K562 (cell line): ENCODE measurements around the gene DPH2. TPM values are rescaled to one million over a fixed set of nuclear protein-coding genes. Genes with fewer than 3 reads are reported as not detected.

Source experiments
- E2F6 ChIP-seq, 2 experiments: IDR thresholded peaks; 2 replicates each; pipeline ENCODE4 v1.6.1; 2011; ENCODE audit warnings: borderline replicate concordance in 1 of 2, control low read depth in 1 of 2, low read depth in 1 of 2, low read length in 1 of 2, mild to moderate bottlenecking in 1 of 2, mixed read lengths in 1 of 2, moderate library complexity in 1 of 2; ENCODE audit not compliant: insufficient read depth in 1 of 2, insufficient read length in 1 of 2, poor library complexity in 1 of 2, severe bottlenecking in 1 of 2; ENCODE audit errors: extremely low read depth in 1 of 2
- FOXM1 ChIP-seq, 2 experiments: fragments of 450-650 bp in 1 of 2; sonication (generic) in 1 of 2; formaldehyde crosslinking in 1 of 2; IDR thresholded peaks; 2 replicates each; pipeline versions ENCODE4 v1.6.1 to v1.9.0; 2017 to 2022; ENCODE audit warnings: low read depth in 2 of 2, mild to moderate bottlenecking in 2 of 2, missing genetic modification reagents in 1 of 2, moderate library complexity in 1 of 2
- MAFK ChIP-seq: IDR thresholded peaks from 2 replicates; pipeline ENCODE4 v1.6.1; 2011; ENCODE audit warnings: low read length, improper control_type of control experiment
- MED1 ChIP-seq: sonication (generic); formaldehyde crosslinking; IDR thresholded peaks from 2 replicates; pipeline ENCODE4 v1.8.1; 2023; ENCODE audit warnings: missing genetic modification reagents, borderline replicate concordance
- SFPQ ChIP-seq: fragments of 200-400 bp; formaldehyde crosslinking; IDR thresholded peaks from 2 replicates; pipeline ENCODE4 v1.6.1; 2017; ENCODE audit warnings: mild to moderate bottlenecking, low read depth, low read length, moderate library complexity
- SNIP1 ChIP-seq: fragments of 450-650 bp; IDR thresholded peaks from 2 replicates; pipeline ENCODE4 v1.7.1; 2017; ENCODE audit warnings: low read depth, mild to moderate bottlenecking
- SP1 ChIP-seq: sonication (generic); formaldehyde crosslinking; IDR thresholded peaks from 2 replicates; pipeline ENCODE4 v1.8.1; 2022; ENCODE audit warnings: mild to moderate bottlenecking, missing genetic modification reagents
- TRIM28 ChIP-seq: fragments of 450-650 bp; IDR thresholded peaks from 2 replicates; pipeline ENCODE4 v1.6.1; 2017
- ZNF146 ChIP-seq: IDR thresholded peaks from one replicate; pipeline ENCODE4 v1.6.1; 2018; ENCODE audit warnings: missing compliant biosample characterization; ENCODE audit not compliant: unreplicated experiment
- ZNF318 ChIP-seq, 2 experiments: fragments of 450-650 bp; IDR thresholded peaks; 2 replicates each; pipeline ENCODE4 v1.6.1; 2016; ENCODE audit warnings: mild to moderate bottlenecking in 2 of 2, borderline replicate concordance in 1 of 2, low read depth in 1 of 2, moderate library complexity in 1 of 2
- ZNF444 ChIP-seq: fragments of 250-450 bp; sonication (Bioruptor Pico); IDR thresholded peaks from 2 replicates; pipeline ENCODE4 v1.4.0; 2020; ENCODE audit warnings: mild to moderate bottlenecking, moderate library complexity
- ZNF507 ChIP-seq: conservative IDR thresholded peaks from 2 replicates; pipeline ENCODE4 v1.6.1; 2017; ENCODE audit warnings: missing genetic modification characterization, missing compliant biosample characterization
- ZNF766 ChIP-seq: fragments of 200-800 bp; sonication (Bioruptor generic); conservative IDR thresholded peaks from 2 replicates; pipeline ENCODE4 v1.6.1; 2016; ENCODE audit warnings: missing genetic modification characterization, missing compliant biosample characterization
- polyA plus RNA-seq, 8 experiments: library from polyadenylated mRNA; depleted of rRNA in 4 of 8; stranded (reverse) in 5 of 8; unstranded in 3 of 8; fragments of >200 nt; fragmentation: Nextera tagmentation in 2 of 8; fragmentation: Illumina TruSeq in 1 of 8; extraction: Ambion mirVana in 2 of 8; extraction: Trizol in 1 of 8; gene quantifications; 2 replicates each; pipeline versions ENCODE4 v1.2.1 to v1.2.3, GENCODE V29; 2011 to 2014; ENCODE audit warnings: inconsistent platforms in 1 of 8, missing spikeins in 1 of 8
- total RNA-seq, 7 experiments: library from RNA; depleted of rRNA in 6 of 7; stranded (reverse); fragments of >200 nt in 6 of 7; fragmentation: Illumina TruSeq in 2 of 7; extraction: Trizol in 2 of 7; gene quantifications; 2 replicates each; pipeline versions ENCODE4 v1.2.1 to v1.2.3, GENCODE V29; 2011 to 2021; ENCODE audit warnings: low replicate concordance in 1 of 7

DPH2 gene
- total and polyA plus RNA-seq, 9 of the 15 experiments (the other 6 are each of a cell fraction or from before 2014, with no cell fraction given), result 17.9 to 94.1 (median 68.1) TPM

- TF ChIP-seq SP1 (CRISPR knock-in tag) (peak; percentile 94), ZNF318 (IDR thresholded peaks at IDR 0.05; ENCODE audit: borderline replicate concordance in 1 of 2, low read depth in 1 of 2) (no peak), SFPQ (no peak), ZNF507 (tag) (no peak), ZNF146 (CRISPR knock-in tag) (no peak), ZNF766 (peak; percentile 73; the same call in 1 of the 2 replicates), FOXM1 (IDR thresholded peaks at IDR 0.05; ENCODE audit: low read depth) (no peak), FOXM1 (CRISPR knock-in tag; IDR thresholded peaks at IDR 0.05; ENCODE audit: low read depth) (peak; percentile 94), TRIM28 (peak; percentile 16; the same call in 1 of the 2 replicates), MED1 (CRISPR knock-in tag) (no peak), MAFK (peak; percentile 11; the same call in 1 of the 2 replicates), ZNF444 (CRISPR knock-in tag) (0 out of 2 replicates have a peak, but pooled peaks have one; percentile 23), SNIP1 (no peak), E2F6 (IDR thresholded peaks at IDR 0.05; ENCODE audit: borderline replicate concordance in 1 of 2, extremely low read depth in 1 of 2, insufficient read depth in 1 of 2, insufficient read length in 1 of 2, low read depth in 1 of 2, low read length in 1 of 2, poor library complexity in 1 of 2, severe bottlenecking in 1 of 2) (peak; percentile 94 to 96)
Observed at GRCh38 chr1:43974443-43975248, 4.8 kb downstream of the DPH2 start, which contains the start of gene ATP6V0B (continued).
